Measurements from ENCODE around the gene PRKG1. TPM values are rescaled to one million over a fixed set of nuclear protein-coding genes. Genes with fewer than 3 reads are reported as not detected.

The PRKG1 gene
- total RNA-seq, 1 donor from 2014 or later, result 4.6 TPM

- H3K36me3 Mint-ChIP-seq (ENCODE audit: insufficient read depth), result no peaks in the 10 kb centered on the region
- TF ChIP-seq CTCF (IDR thresholded peaks at IDR 0.05; ENCODE audit: unreplicated experiment), result no peak
- H3K27ac Mint-ChIP-seq, result no peak overlapping the region
- no peak overlapping the region for H3K4me3 Mint-ChIP-seq (ENCODE audit: low read depth)
- no peaks in the 10 kb centered on the region for H3K27me3 Mint-ChIP-seq
- DNase-seq (ENCODE audit: low spot score, unreplicated experiment), result no peak
- peaks cover 1% of the 10 kb centered on the region for H3K4me1 Mint-ChIP-seq (ENCODE audit: low read depth)
- no peaks in the 10 kb centered on the region for H3K9me3 Mint-ChIP-seq (ENCODE audit: low read depth)
These were observed 45.2 kb downstream of the PRKG1 start for GRCh38 chr10:51119441-51119840.

GRCh38 chr10:51121861-51122260 is 47.6 kb downstream of the PRKG1 start:
- peaks cover 4% of the 10 kb centered on the region for H3K9me3 Mint-ChIP-seq (ENCODE audit: low read depth)
- H3K36me3 Mint-ChIP-seq (ENCODE audit: insufficient read depth), result peaks cover 1% of the 10 kb centered on the region
- no peak for DNase-seq (ENCODE audit: low spot score, unreplicated experiment)
- H3K27me3 Mint-ChIP-seq, result no peaks in the 10 kb centered on the region
- H3K4me3 Mint-ChIP-seq (ENCODE audit: low read depth), result no peak overlapping the region
- no peak for TF ChIP-seq CTCF (IDR thresholded peaks at IDR 0.05; ENCODE audit: unreplicated experiment)
- no peak overlapping the region for H3K27ac Mint-ChIP-seq
- no peaks in the 10 kb centered on the region for H3K4me1 Mint-ChIP-seq (ENCODE audit: low read depth)

DNA sequence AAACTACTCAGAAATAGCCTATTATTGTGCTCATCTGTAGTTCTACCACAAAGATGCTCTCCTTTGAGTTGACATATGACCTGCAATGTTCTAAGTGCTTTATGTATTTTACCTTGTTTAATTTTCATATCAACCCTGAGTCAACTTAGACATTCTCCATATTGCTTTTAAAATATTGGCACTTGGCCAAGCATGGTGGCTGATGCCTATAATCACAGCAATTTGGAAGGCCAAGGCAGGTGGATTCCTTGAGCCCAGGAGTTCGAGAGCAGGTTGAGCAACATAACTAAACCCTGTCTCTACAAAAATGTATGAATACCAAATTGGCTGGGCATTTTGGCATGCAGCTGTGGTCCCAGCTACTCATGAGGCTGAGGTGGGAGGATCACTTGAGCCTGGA is 50.6 kb downstream of the PRKG1 start:
- no peak overlapping the region for H3K4me3 Mint-ChIP-seq (ENCODE audit: low read depth)
- no peak for TF ChIP-seq CTCF (IDR thresholded peaks at IDR 0.05; ENCODE audit: unreplicated experiment)
- H3K36me3 Mint-ChIP-seq (ENCODE audit: insufficient read depth), result peaks cover 1% of the 10 kb centered on the region
- DNase-seq (ENCODE audit: low spot score, unreplicated experiment), result no peak
- H3K9me3 Mint-ChIP-seq (ENCODE audit: low read depth), result peaks cover 8% of the 10 kb centered on the region
- no peaks in the 10 kb centered on the region for H3K4me1 Mint-ChIP-seq (ENCODE audit: low read depth)
- H3K27ac Mint-ChIP-seq, result no peak overlapping the region
- no peaks in the 10 kb centered on the region for H3K27me3 Mint-ChIP-seq

DNA sequence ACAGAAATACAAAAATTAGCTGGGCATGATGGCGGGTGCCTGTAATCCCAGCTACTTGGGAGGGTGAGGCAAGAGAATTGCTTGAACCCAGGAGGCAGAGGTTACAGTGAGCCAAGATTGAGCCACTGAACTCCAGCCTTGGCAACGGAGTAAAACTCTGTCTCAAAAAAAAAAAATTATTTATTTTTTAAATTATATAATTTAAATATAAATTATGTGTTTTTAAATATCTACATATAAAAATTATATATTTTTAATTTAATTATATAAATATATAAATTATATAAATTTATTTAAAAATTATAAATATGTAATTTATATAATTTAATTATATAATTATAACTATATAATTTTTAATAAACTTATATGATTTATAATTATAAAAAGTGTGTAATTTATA is 51.2 kb downstream of the PRKG1 start:
- no peak for DNase-seq (ENCODE audit: low spot score, unreplicated experiment)
- H3K9me3 Mint-ChIP-seq (ENCODE audit: low read depth), result peaks cover 8% of the 10 kb centered on the region
- H3K4me1 Mint-ChIP-seq (ENCODE audit: low read depth), result no peaks in the 10 kb centered on the region
- TF ChIP-seq CTCF (IDR thresholded peaks at IDR 0.05; ENCODE audit: unreplicated experiment), result no peak
- H3K27me3 Mint-ChIP-seq, result no peaks in the 10 kb centered on the region
- no peak overlapping the region for H3K27ac Mint-ChIP-seq
- no peak overlapping the region for H3K4me3 Mint-ChIP-seq (ENCODE audit: low read depth)
- peaks cover 1% of the 10 kb centered on the region for H3K36me3 Mint-ChIP-seq (ENCODE audit: insufficient read depth)

DNA sequence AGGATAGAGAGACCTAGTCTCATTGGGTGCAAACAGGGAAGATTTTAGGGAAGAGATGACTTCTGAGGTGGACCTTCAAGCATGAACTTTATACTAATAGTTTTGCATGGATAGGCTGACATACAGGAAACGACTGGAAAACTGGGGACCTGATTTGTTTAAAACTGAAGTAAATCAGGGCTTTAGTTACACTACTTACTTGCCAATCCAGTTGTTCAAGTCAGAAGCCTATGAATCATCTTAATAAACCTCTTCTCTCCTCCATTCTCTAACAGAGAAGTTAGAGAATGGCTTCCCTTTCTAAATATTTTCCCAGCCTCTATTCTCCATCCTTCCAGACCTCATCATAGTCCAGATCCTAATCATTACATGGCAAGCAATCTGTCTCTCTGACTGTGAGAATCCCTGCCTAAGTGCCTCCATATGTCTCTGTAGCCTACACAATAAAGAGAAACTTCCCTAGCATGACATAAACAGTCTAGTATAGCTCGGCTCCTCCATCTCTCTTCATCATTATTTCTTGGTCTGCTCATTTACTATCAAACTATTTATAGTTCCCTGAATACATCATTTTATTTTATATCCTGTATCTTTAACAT is 55.8 kb downstream of the PRKG1 start:
- no peak overlapping the region for H3K4me3 Mint-ChIP-seq (ENCODE audit: low read depth)
- peaks cover 8% of the 10 kb centered on the region for H3K9me3 Mint-ChIP-seq (ENCODE audit: low read depth)
- H3K36me3 Mint-ChIP-seq (ENCODE audit: insufficient read depth), result peaks cover 1% of the 10 kb centered on the region
- H3K27me3 Mint-ChIP-seq, result no peaks in the 10 kb centered on the region
- H3K27ac Mint-ChIP-seq, result no peak overlapping the region
- TF ChIP-seq CTCF (IDR thresholded peaks at IDR 0.05; ENCODE audit: unreplicated experiment), result no peak
- H3K4me1 Mint-ChIP-seq (ENCODE audit: low read depth), result no peaks in the 10 kb centered on the region
- no peak for DNase-seq (ENCODE audit: low spot score, unreplicated experiment)

Data from progenitor cell of endocrine pancreas (in vitro differentiated cells).